Stimulated activated naive B cell treated with anti-CD40 and anti-IgM and Interleukin-4, amounts not matched to agents 10 μg/mL and 1 μg/mL and 100 μg/mL, for 72 hours (primary cell): ENCODE results near the gene KIAA0513.

Experiments
- ATAC-seq, 2 donors: fragments of 150-1000 bp; cut with Tn5 transposase; replicated peaks; 2 replicates each; pipeline ENCODE4 v1.10.0; 2021; ENCODE audit warnings: moderate library complexity in 1 of 2
- DNase-seq: peaks from one replicate; pipeline ENCODE4 v3.0.0; 2021
- H3K27ac Mint-ChIP-seq: one replicate; pipeline ENCODE4 v1.8.0; 2022; ENCODE audit warnings: mild to moderate bottlenecking, mixed read lengths
- H3K27me3 Mint-ChIP-seq, 2 donors: one replicate each; pipeline ENCODE4 v1.8.0; 2022; ENCODE audit warnings: mixed read lengths in 2 of 2
- H3K36me3 Mint-ChIP-seq, 2 donors: one replicate each; pipeline ENCODE4 v1.8.0; 2022; ENCODE audit warnings: mixed read lengths in 2 of 2, mild to moderate bottlenecking in 1 of 2
- H3K4me1 Mint-ChIP-seq, 2 donors: one replicate each; pipeline ENCODE4 v1.8.0; 2022; ENCODE audit warnings: mixed read lengths in 2 of 2, mild to moderate bottlenecking in 1 of 2
- H3K4me3 Mint-ChIP-seq, 2 donors: one replicate each; pipeline ENCODE4 v1.8.0; 2022; ENCODE audit warnings: mild to moderate bottlenecking in 2 of 2, mixed read lengths in 2 of 2, moderate library complexity in 1 of 2
- H3K9me3 Mint-ChIP-seq, 2 donors: one replicate each; pipeline ENCODE4 v1.8.0; 2022; ENCODE audit warnings: mixed read lengths in 2 of 2, mild to moderate bottlenecking in 1 of 2

Gene KIAA0513

DNA sequence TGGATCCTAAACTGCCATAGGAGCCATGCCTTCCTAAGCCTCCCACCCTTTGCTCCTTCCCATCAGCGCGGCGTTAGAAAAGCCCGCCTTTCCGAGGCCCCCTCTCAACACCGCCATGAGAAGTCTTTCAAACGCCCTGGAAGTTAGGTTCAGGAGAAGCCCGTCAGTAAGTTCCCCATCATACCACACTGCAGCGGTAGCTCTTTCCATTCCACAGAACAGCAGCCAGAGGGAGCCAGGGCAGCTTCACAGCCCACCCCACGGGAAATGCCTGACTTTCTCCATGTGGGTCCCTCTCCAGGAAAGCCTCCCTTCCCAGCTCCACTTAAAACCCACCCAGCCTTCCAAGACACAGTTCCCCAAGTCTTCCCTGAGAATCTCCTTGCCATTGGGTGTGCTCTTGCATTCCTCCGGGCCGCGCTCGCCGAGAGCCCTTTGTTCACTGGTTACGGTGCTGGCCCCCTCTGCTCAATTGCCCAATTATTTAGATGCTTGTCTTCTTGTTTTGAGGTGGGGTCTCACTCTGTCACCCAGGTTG is 28.7 kb downstream of the KIAA0513 start:
- Mint-ChIP-seq H3K9me3 (no peaks in the 10 kb centered on the region), H3K27me3 (peaks cover 6 to 8% of the 10 kb centered on the region in 2 donors), H3K4me3 (peak overlapping the region; percentile 70 to 79), H3K36me3 (no peaks in the 10 kb centered on the region), H3K4me1 (peaks cover 29 to 38% of the 10 kb centered on the region in 2 donors), H3K27ac (peak overlapping the region; percentile 59)
- ATAC-seq (no peak), DNase-seq (no peak)

DNA sequence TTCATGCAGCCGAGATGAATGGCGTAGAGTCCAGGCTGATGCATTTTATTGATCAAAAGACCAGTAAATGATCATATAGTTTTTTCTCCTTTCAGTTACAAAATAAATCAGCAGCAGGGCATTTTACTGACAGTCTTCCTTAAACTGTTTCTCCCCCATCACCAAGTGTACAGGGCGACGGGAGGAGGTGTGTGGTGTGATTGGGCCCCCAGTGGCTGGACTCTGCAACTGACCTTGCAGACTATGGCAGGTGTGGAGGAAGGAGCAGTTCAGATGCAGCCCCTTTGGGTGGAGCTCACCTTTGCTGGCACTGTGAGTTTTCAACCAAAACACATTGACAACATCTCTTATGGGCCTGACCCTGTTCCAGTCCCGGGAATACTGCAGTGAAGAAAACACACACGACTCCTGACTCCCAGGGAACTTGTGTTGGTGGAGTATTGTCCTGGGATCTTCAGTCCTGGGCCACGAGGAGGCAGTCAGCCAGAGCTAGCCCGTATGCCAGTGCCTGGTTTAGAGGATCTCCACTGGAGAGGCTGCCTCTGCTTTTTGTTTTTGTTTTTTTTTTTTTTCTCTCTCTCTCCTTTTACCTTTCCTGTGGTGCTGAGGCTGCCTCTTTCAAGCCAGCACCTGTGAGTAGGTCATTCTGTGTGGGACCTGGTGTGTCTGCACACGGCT is 29.8 kb downstream of the KIAA0513 start:
- DNase-seq (no peak), ATAC-seq (no peak)
- H3K27me3 Mint-ChIP-seq: peaks cover 3 to 6% of the 10 kb centered on the region in 2 donors
- no peak overlapping the region for H3K4me3 Mint-ChIP-seq
- H3K27ac Mint-ChIP-seq: peak overlapping the region; percentile 31
- H3K36me3 Mint-ChIP-seq: no peaks in the 10 kb centered on the region
- no peaks in the 10 kb centered on the region for H3K9me3 Mint-ChIP-seq
- H3K4me1 Mint-ChIP-seq: peaks cover 33 to 48% of the 10 kb centered on the region in 2 donors

DNA sequence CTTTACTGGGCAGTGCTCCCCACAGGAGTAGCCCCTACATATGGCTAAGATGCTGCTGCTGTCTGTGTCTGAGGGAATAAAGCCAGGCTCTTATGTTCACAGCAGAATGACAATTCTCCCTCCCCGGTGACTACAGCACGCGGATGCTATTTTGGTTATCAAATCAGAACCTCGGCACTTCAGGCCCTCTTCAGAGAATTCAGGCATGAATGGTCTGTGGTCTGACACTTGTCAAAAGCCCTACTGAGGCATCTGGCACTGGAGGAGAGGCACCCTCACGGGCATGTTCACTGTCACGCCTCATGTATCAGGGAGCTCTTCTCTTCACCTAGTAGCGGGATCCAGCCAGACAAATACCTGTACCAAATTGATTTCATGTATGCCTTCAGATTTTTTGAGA is 30.4 kb downstream of the KIAA0513 start:
- Mint-ChIP-seq H3K9me3 (no peaks in the 10 kb centered on the region), H3K4me3 (no peak overlapping the region), H3K27me3 (peaks cover 3 to 6% of the 10 kb centered on the region in 2 donors), H3K4me1 (peaks cover 33 to 48% of the 10 kb centered on the region in 2 donors), H3K27ac (no peak overlapping the region), H3K36me3 (no peaks in the 10 kb centered on the region)
- peak; percentile 20 for DNase-seq
- ATAC-seq: peak; percentile 39 to 42

DNA sequence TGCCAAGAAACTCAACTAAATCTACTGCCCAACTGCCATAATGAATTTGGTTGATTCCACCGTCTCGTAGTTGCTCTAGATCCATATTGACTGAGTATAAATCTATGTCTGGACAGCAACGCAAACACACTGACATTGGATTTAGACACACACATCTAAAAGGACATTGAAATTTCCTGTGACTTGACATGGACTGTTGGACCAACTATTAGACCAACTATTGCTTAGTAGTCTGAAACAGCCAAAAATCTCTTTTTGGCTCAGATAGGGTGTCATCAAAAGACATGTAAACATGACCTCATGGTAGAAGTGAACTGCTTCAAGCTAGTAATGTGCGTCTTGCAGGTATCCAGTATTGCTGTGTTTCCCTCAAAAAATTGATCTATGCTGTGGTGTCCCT is 31.3 kb downstream of the KIAA0513 start:
- no peak overlapping the region for H3K27ac Mint-ChIP-seq
- no peak for ATAC-seq

DNA sequence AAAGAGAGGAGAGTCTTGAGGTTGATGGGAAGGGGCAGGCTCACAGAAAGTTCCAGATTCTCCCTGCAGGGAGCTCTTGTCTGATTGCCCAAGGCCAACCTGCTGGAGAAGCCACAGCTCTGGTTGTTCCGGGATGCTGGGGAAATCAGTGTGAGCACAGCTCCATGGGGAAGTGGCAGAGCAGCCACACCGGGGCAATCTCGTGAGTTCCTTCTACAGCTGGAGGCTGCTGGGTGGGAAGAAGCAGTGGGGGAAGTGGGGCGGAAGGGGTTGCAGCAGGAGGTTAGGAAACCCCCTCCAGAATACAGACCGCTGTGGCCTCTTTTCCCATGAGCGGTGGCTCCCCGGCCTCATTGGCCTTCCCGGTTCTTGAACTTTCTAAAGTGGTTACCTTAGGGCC is 34.0 kb downstream of the KIAA0513 start:
- peaks cover 9 to 15% of the 10 kb centered on the region in 2 donors for H3K27me3 Mint-ChIP-seq
- no peak overlapping the region for H3K4me3 Mint-ChIP-seq
- no peak for DNase-seq

More for the DNA sequence above, 31.3 kb downstream of the KIAA0513 start:
- Mint-ChIP-seq H3K36me3 (no peaks in the 10 kb centered on the region), H3K9me3 (no peaks in the 10 kb centered on the region), H3K4me1 (peaks cover 33 to 48% of the 10 kb centered on the region in 2 donors), H3K4me3 (no peak overlapping the region), H3K27me3 (peaks cover 3 to 6% of the 10 kb centered on the region in 2 donors)
- no peak for DNase-seq

DNA sequence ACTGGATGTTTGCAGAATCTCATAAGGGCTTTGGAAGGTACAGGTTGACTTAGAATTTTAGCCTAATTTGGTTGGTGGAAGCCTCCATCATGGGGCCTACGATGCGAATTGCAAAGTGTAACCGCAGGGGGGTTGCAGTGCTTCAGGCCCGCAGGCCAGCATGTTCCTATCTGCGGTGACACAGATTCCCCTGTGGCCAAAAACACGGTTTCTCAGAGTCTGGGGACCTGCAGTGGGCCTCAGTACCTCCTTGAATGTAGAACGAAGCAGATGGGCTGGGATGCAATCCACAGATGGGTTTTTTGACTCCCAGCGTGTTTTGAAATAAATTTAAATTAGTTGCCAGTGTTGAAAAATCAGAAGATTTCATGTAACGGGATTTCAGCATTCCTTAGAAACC is 34.7 kb downstream of the KIAA0513 start:
- ATAC-seq (no peak), DNase-seq (no peak)
- Mint-ChIP-seq H3K27ac (no peak overlapping the region), H3K9me3 (no peaks in the 10 kb centered on the region), H3K4me3 (no peak overlapping the region), H3K27me3 (peaks cover 9 to 15% of the 10 kb centered on the region in 2 donors), H3K36me3 (peaks cover 0 to 2% of the 10 kb centered on the region in 2 donors), H3K4me1 (peaks cover 18 to 23% of the 10 kb centered on the region in 2 donors)

More for the DNA sequence above, 34.0 kb downstream of the KIAA0513 start:
- peak; percentile 41 for ATAC-seq
- H3K4me1 Mint-ChIP-seq: peaks cover 21 to 31% of the 10 kb centered on the region in 2 donors
- no peak overlapping the region for H3K27ac Mint-ChIP-seq
- H3K36me3 Mint-ChIP-seq: no peaks in the 10 kb centered on the region
- H3K9me3 Mint-ChIP-seq: no peaks in the 10 kb centered on the region

DNA sequence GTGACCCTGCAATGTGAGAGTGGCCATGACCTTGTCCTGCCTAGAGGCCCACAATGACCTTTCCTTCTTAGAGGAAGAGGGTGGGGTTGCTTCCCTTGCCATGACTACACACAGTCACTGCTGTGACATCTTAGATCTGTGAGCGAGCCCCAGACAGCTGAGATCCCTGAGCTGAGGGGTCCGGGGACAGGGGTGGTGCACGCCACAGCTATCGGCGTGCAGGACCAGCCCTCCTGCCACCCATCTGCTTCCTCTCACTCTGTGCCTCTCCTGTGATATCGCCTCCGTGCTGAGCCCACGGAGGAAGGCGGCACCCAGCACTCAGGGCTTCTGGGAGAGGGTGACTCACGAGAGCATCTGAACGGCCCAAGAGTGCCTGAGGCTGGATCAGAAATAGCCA is 35.2 kb downstream of the KIAA0513 start:
- H3K27me3 Mint-ChIP-seq: peaks cover 6 to 14% of the 10 kb centered on the region in 2 donors
- no peaks in the 10 kb centered on the region for H3K9me3 Mint-ChIP-seq
- ATAC-seq: no peak
- peaks cover 14 to 18% of the 10 kb centered on the region in 2 donors for H3K4me1 Mint-ChIP-seq
- DNase-seq: no peak
- H3K36me3 Mint-ChIP-seq: peaks cover 0 to 4% of the 10 kb centered on the region in 2 donors
- H3K27ac Mint-ChIP-seq: no peak overlapping the region
- no peak overlapping the region for H3K4me3 Mint-ChIP-seq

DNA sequence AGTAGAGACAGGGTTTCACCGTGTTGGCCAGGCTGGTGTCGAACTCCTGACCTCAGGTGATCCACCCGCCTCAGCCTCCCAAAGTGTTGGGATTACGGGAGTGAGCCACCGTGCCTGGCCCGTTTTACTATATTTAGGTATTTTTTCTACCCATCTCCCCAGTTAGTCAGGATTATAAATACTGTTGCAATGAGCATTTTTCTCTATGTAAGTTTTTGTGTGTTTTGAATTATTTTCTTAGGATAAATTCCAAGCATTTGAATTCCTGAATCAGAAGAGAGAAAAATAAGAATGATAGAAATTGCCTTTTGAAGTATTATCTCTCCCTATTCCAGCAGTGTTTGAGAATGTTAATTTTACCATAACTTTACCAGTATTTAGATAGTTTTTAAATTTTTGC is 36.6 kb downstream of the KIAA0513 start:
- no peak for ATAC-seq
- DNase-seq: no peak

DNA sequence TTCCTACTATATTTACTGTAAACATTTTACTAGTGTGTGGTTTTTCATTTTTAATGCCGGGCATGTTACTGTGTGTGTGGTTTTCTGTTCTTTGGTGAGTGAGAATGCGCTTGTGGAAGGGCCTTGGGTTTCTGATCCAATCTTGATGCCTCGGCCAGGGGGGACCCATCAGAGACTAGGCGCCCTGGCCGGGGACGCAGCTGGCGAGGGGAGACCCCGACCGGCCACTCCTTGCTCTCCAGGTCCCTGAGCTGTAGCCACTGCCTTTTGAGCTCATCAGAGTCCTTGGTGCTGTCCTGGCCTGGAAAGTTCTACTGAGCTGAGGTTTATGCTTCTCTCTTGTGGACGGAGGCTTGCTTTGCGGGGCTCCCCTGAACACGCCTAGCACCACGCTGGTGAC is 37.5 kb downstream of the KIAA0513 start:
- no peak overlapping the region for H3K4me3 Mint-ChIP-seq
- no peak overlapping the region for H3K27ac Mint-ChIP-seq
- peaks cover 8 to 13% of the 10 kb centered on the region in 2 donors for H3K4me1 Mint-ChIP-seq
- DNase-seq (no peak), ATAC-seq (no peak)
- no peaks in the 10 kb centered on the region for H3K9me3 Mint-ChIP-seq
- H3K27me3 Mint-ChIP-seq: peaks cover 6 to 14% of the 10 kb centered on the region in 2 donors
- H3K36me3 Mint-ChIP-seq: peaks cover 0 to 7% of the 10 kb centered on the region in 2 donors

More for the DNA sequence above, 36.6 kb downstream of the KIAA0513 start:
- no peak overlapping the region for H3K27ac Mint-ChIP-seq
- H3K4me3 Mint-ChIP-seq: no peak overlapping the region
- peaks cover 0 to 4% of the 10 kb centered on the region in 2 donors for H3K36me3 Mint-ChIP-seq
- peaks cover 8 to 13% of the 10 kb centered on the region in 2 donors for H3K4me1 Mint-ChIP-seq
- H3K27me3 Mint-ChIP-seq: peaks cover 6 to 14% of the 10 kb centered on the region in 2 donors
- H3K9me3 Mint-ChIP-seq: no peaks in the 10 kb centered on the region

DNA sequence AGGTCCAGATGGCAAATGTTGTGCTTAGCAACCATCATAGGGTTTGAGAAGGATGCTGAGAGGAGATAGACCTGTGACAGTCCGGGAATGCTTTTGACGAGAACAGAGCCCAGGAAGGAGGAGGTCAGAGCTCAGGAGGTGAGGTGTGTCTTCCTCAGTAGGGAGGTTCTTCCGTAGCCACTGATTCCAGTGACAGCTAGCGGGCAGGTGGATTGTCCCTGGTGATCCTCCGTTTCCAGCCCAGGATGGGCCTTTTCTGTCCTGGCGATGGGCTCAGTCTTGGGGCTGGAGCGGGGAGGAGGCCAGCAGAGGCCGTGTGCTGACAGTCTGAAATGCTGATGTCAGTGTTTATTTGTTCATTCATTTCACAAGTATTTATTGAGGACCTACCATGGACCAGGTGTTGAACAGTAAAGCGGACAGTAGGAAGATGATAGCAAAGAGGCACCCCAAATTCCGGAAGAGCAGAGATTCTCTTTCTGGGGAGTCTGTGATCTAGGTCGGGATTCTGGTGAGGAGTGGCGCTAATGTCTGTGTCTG is 38.8 kb downstream of the KIAA0513 start:
- peaks cover 0 to 7% of the 10 kb centered on the region in 2 donors for H3K36me3 Mint-ChIP-seq
- DNase-seq (no peak), ATAC-seq (no peak)
- H3K27ac Mint-ChIP-seq: no peak overlapping the region
- H3K27me3 Mint-ChIP-seq: peaks cover 6 to 14% of the 10 kb centered on the region in 2 donors
- no peak overlapping the region for H3K4me3 Mint-ChIP-seq
- H3K4me1 Mint-ChIP-seq: peaks cover 5 to 9% of the 10 kb centered on the region in 2 donors
- no peaks in the 10 kb centered on the region for H3K9me3 Mint-ChIP-seq

DNA sequence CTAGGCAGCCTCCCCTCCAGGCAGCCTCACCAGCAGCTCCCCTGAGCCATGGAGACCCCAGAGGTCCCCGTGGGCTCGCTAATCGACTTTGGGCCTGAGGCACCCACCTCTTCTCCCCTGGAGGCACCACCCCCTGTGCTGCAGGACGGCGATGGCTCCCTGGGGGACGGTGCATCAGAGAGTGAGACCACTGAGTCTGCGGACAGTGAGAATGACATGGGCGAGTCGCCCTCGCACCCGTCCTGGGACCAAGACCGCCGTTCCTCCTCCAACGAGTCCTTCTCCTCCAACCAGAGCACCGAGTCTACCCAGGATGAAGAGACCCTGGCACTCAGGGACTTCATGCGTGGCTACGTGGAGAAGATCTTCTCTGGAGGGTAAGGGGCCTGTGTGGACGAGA is 39.4 kb downstream of the KIAA0513 start:
- no peaks in the 10 kb centered on the region for H3K9me3 Mint-ChIP-seq
- H3K27me3 Mint-ChIP-seq: peaks cover 6 to 14% of the 10 kb centered on the region in 2 donors
- peaks cover under 1 to 3% of the 10 kb centered on the region in 2 donors for H3K4me1 Mint-ChIP-seq
- DNase-seq: no peak
- no peak for ATAC-seq
- H3K27ac Mint-ChIP-seq: no peak overlapping the region
- peaks cover 0 to 7% of the 10 kb centered on the region in 2 donors for H3K36me3 Mint-ChIP-seq
- H3K4me3 Mint-ChIP-seq: no peak overlapping the region

DNA sequence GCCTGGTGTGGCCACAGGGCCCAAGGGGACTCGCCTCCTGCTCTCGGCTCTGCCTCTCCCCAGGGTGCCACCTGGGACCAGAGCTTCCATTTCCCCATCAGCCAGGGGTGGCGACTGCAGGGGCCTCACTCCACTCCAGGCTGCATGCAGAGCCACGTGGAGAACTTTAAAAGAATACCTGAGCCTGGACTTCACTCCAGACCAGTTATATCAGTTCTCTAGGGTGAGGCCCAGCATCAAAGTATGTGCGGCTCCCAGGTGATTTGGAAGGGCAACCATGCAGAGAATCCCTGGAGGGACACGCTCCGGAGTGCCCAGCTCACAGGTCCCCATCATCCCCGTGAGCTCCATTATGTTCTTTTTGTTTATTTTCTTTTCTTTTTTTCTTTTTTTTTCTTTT is 39.8 kb downstream of the KIAA0513 start:
- Mint-ChIP-seq H3K27me3 (peaks cover 6 to 14% of the 10 kb centered on the region in 2 donors), H3K9me3 (no peaks in the 10 kb centered on the region), H3K36me3 (peaks cover 0 to 7% of the 10 kb centered on the region in 2 donors), H3K4me3 (no peak overlapping the region), H3K4me1 (no peaks in the 10 kb centered on the region), H3K27ac (no peak overlapping the region)
- no peak for ATAC-seq
- DNase-seq: no peak

DNA sequence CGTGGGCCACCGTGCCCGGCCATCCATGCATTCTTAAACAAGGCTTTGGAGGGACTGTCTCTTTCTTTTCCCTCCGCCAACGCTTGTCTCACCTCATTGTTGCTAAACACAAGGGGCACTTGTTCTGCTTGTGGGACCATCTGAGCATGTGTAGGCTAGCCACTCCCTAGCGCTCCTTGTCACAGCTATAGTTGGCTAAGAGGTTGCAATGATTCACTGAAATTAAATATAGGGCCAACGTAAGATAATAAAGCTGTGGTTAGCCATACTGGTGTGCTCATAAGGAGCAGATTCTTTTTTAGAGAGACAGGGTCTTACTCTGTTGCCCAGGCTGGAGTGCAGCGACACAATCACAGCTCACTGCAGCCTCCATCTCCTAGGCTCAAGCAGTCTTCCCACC is 41.2 kb downstream of the KIAA0513 start:
- DNase-seq: no peak
- Mint-ChIP-seq H3K27me3 (peaks cover 6 to 14% of the 10 kb centered on the region in 2 donors), H3K36me3 (peaks cover 0 to 7% of the 10 kb centered on the region in 2 donors), H3K4me1 (no peaks in the 10 kb centered on the region), H3K27ac (no peak overlapping the region), H3K9me3 (no peaks in the 10 kb centered on the region), H3K4me3 (no peak overlapping the region)
- ATAC-seq: no peak

DNA sequence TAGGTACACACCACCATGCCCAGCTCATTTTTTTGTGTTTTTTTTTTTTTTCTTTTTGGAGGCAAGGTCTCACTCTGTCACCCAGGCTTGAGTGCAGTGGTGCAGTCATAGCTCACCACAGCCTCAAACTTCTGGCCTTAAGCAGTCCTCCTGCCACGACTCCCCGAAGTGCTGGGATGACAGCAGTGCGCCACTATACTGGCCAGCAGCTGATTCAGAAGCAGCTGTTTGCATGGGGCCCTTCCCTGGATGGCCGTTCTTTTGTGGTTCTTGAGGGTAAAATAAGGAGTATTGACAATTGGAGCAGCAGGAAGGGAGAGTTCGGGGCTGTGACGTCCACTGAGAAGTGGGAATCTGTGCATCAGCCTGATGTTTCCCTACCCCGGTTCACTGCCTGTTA is 41.6 kb downstream of the KIAA0513 start:
- DNase-seq: no peak
- peaks cover 6 to 14% of the 10 kb centered on the region in 2 donors for H3K27me3 Mint-ChIP-seq
- no peak for ATAC-seq
- H3K36me3 Mint-ChIP-seq: peaks cover 0 to 7% of the 10 kb centered on the region in 2 donors
- no peaks in the 10 kb centered on the region for H3K9me3 Mint-ChIP-seq
- no peak overlapping the region for H3K27ac Mint-ChIP-seq
- H3K4me1 Mint-ChIP-seq: no peaks in the 10 kb centered on the region
- no peak overlapping the region for H3K4me3 Mint-ChIP-seq
